Liver (tissue), 9 donors: ENCODE measurements around the gene DRG1. TPM values are rescaled to one million over a fixed set of nuclear protein-coding genes. Genes with fewer than 3 reads are reported as not detected.

Source experiments
- DNase-seq: peaks from one replicate; pipeline ENCODE4 v3.0.0-alpha.2; 2017; ENCODE audit warnings: low spot score
- H3K27ac ChIP-seq, 2 donors: one replicate each; pipeline ENCODE4 v1.7.0; 2013; ENCODE audit warnings: inconsistent platforms in 2 of 2, low read length in 2 of 2, control low read depth in 1 of 2, low read depth in 1 of 2, mild to moderate bottlenecking in 1 of 2
- H3K27me3 ChIP-seq, 4 donors: one replicate each; pipeline versions ENCODE4 v1.6.1 to v1.7.0; 2013; ENCODE audit warnings: low read length in 3 of 4, inconsistent platforms in 1 of 4, mild to moderate bottlenecking in 1 of 4, moderate library complexity in 1 of 4; ENCODE audit not compliant: control insufficient read depth in 4 of 4, insufficient read depth in 4 of 4
- H3K36me3 ChIP-seq, 4 donors: one replicate each; pipeline versions ENCODE4 v1.6.1 to v1.7.0; 2013; ENCODE audit warnings: low read length in 3 of 4, mild to moderate bottlenecking in 3 of 4, low read depth in 1 of 4, moderate library complexity in 1 of 4; ENCODE audit not compliant: control insufficient read depth in 4 of 4, insufficient read depth in 3 of 4
- H3K4me1 ChIP-seq, 4 donors: one replicate each; pipeline versions ENCODE4 v1.6.1 to v1.7.0; 2013; ENCODE audit warnings: low read length in 3 of 4, mild to moderate bottlenecking in 3 of 4, moderate library complexity in 1 of 4; ENCODE audit not compliant: control insufficient read depth in 4 of 4, insufficient read depth in 4 of 4
- H3K4me3 ChIP-seq, 3 donors: one replicate each; pipeline versions ENCODE4 v1.6.1 to v1.7.0; 2013; ENCODE audit warnings: low read length in 3 of 3, control low read depth in 1 of 3, low read depth in 1 of 3, mild to moderate bottlenecking in 1 of 3
- H3K9ac ChIP-seq, 2 donors: one replicate each; pipeline ENCODE4 v1.7.0; 2013; ENCODE audit warnings: low read length in 2 of 2, mild to moderate bottlenecking in 2 of 2, moderate library complexity in 2 of 2, control low read depth in 1 of 2, low read depth in 1 of 2
- H3K9me3 ChIP-seq, 4 donors: one replicate each; pipeline versions ENCODE4 v1.6.1 to v1.7.0; 2013; ENCODE audit warnings: low read length in 3 of 4; ENCODE audit not compliant: control insufficient read depth in 4 of 4
- ATF3 ChIP-seq: IDR thresholded peaks from 2 replicates; pipeline ENCODE4 v1.6.1; 2016; ENCODE audit warnings: antibody characterized with exemption
- CTCF ChIP-seq: fragments of 150-350 bp; IDR thresholded peaks from 2 replicates; pipeline ENCODE4 v1.5.1; 2017; ENCODE audit warnings: improper control_type of control experiment, low read depth, low read length; ENCODE audit not compliant: missing input control
- EGR1 ChIP-seq, 2 donors: IDR thresholded peaks; 2 replicates each; pipeline ENCODE4 v1.6.1; 2016 to 2018; ENCODE audit warnings: antibody characterized with exemption in 2 of 2, low read depth in 2 of 2
- FOXA1 ChIP-seq: IDR thresholded peaks from 2 replicates; pipeline ENCODE4 v1.6.1; 2016; ENCODE audit warnings: antibody characterized with exemption
- FOXA2 ChIP-seq: IDR thresholded peaks from 2 replicates; pipeline ENCODE4 v1.6.1; 2016; ENCODE audit warnings: antibody characterized with exemption
- GABPA ChIP-seq, 2 donors: IDR thresholded peaks in 1 of 2; conservative IDR thresholded peaks in 1 of 2; 2 replicates each; pipeline ENCODE4 v1.6.1; 2016; ENCODE audit warnings: antibody characterized with exemption in 2 of 2, mild to moderate bottlenecking in 1 of 2, moderate library complexity in 1 of 2
- HNF4A ChIP-seq, 2 donors: conservative IDR thresholded peaks; 2 replicates each; pipeline ENCODE4 v1.6.1; 2016; ENCODE audit warnings: antibody characterized with exemption in 2 of 2, mild to moderate bottlenecking in 2 of 2
- HNF4G ChIP-seq: IDR thresholded peaks from 2 replicates; pipeline ENCODE4 v1.6.1; 2016; ENCODE audit warnings: antibody characterized with exemption
- JUND ChIP-seq, 2 donors: IDR thresholded peaks; 2 replicates each; pipeline ENCODE4 v1.6.1; 2016; ENCODE audit warnings: antibody characterized with exemption in 2 of 2
- NR2F2 ChIP-seq: IDR thresholded peaks from 2 replicates; pipeline ENCODE4 v1.6.1; 2016; ENCODE audit warnings: antibody characterized with exemption
- RAD21 ChIP-seq, 2 donors: IDR thresholded peaks; 2 replicates each; pipeline ENCODE4 v1.6.1; 2016; ENCODE audit warnings: antibody characterized with exemption in 2 of 2, mild to moderate bottlenecking in 2 of 2
- RXRA ChIP-seq, 2 donors: IDR thresholded peaks; 2 replicates each; pipeline ENCODE4 v1.6.1; 2017 to 2018; ENCODE audit warnings: antibody characterized with exemption in 2 of 2, mild to moderate bottlenecking in 1 of 2
- SP1 ChIP-seq: IDR thresholded peaks from 2 replicates; pipeline ENCODE4 v1.6.1; 2018; ENCODE audit warnings: antibody characterized with exemption, mild to moderate bottlenecking
- TAF1 ChIP-seq: conservative IDR thresholded peaks from 2 replicates; pipeline ENCODE4 v1.6.1; 2016; ENCODE audit warnings: antibody characterized with exemption, mild to moderate bottlenecking
- YY1 ChIP-seq: IDR thresholded peaks from 2 replicates; pipeline ENCODE4 v1.6.1; 2016; ENCODE audit warnings: antibody characterized with exemption, mild to moderate bottlenecking
- WGBS: extraction: QIAGEN DNeasy Blood & Tissue Kit; methylation state at CpG from one replicate; pipeline ENCODE4 v1.1.7; 2013; 5-methylcytosine and 5-hydroxymethylcytosine counted together
- polyA plus RNA-seq, 2 donors: library from polyadenylated mRNA; stranded (reverse) in 1 of 2; unstranded in 1 of 2; fragments of 200-250 nt in 1 of 2; fragments of >200 nt in 1 of 2; fragmentation: Nextera tagmentation in 1 of 2; extraction: Ambion mirVana in 1 of 2; gene quantifications; one replicate each; pipeline versions ENCODE4 v1.2.1 to v1.2.3, GENCODE V29; 2013 to 2015
- total RNA-seq, 2 donors: library from RNA; depleted of rRNA; stranded (reverse); fragments of >200 nt; gene quantifications; one replicate each; pipeline ENCODE4 v1.2.3, GENCODE V29; 2014
- TF ChIP-seq, protein P1 (sequence below): IDR thresholded peaks from 2 replicates; pipeline ENCODE4 v1.6.1; 2016; ENCODE audit warnings: antibody characterized with exemption
- TF ChIP-seq, protein P2 (sequence below): IDR thresholded peaks from 2 replicates; pipeline ENCODE4 v1.6.1; 2016; ENCODE audit warnings: antibody characterized with exemption, mild to moderate bottlenecking
- TF ChIP-seq, protein P3 (sequence below): IDR thresholded peaks from 2 replicates; pipeline ENCODE4 v1.6.1; 2016; ENCODE audit warnings: antibody characterized with exemption
- donor health status: healthy.
- donor health status: healthy.
- donor health status: healthy.
- donor health status: healthy.
- donor health status: healthy.

Gene DRG1, protein sequence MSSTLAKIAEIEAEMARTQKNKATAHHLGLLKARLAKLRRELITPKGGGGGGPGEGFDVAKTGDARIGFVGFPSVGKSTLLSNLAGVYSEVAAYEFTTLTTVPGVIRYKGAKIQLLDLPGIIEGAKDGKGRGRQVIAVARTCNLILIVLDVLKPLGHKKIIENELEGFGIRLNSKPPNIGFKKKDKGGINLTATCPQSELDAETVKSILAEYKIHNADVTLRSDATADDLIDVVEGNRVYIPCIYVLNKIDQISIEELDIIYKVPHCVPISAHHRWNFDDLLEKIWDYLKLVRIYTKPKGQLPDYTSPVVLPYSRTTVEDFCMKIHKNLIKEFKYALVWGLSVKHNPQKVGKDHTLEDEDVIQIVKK
- total RNA-seq, result 10 to 100 TPM; 34.7 to 39.7 TPM
- polyA plus RNA-seq, result 10 to 100 TPM; 23.1 to 30.2 TPM

DNA sequence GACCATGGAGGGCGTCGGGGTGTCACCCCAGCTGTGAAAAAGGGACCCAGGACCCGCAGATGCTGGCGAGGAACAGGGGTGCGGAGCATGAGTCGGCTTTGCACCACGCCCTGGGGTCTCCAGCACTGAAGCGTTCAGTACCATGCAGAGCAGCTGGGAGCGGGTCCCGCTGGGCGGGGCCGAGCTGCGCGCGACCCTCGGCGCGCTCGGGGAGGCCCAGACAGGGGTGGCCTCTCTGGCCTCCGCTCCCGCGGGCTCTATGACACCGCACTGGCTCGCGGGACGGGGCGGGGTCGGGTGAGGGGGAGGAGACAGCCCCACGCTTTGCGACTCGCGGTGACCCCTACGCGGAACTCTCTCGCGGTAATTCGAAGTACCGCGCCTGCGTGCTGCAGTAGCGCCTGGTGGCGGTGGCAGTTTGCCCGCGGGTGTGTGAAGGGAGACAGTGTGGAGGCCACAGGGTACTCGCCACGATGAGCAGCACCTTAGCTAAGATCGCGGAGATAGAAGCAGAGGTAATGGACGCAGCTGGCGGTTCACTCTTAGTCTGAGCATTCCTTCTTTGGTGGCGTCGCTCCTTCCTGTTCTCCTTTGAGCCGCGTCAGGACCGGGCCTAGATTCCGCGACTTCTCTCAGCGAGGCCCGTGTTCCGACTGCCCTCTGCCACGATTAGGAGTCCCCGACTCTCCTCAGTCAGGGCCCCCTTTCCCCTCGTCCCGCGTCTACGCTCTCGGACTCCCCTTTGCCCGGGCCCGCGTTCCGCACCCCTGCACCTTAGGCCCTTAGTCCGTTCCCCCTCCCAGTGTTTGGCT is at the start of gene DRG1:
Gene DRG1 (plus strand): TSS at position 394 of the 812 bp plus-strand sequence. CDS start 80 bp downstream, at position 474.
- Histone ChIP-seq H3K4me1 (peaks cover 3 to 26% (median 20%) of the 10 kb centered on the region in 4 donors), H3K4me3 (peak within 1 kb of the TSS; percentile 83 to 96 (median 91)), H3K9me3 (no peaks in the 10 kb centered on the region), H3K9ac (peak within 1 kb of the TSS; percentile 87 to 100), H3K27ac (peak within 1 kb of the TSS; percentile 74 to 85), H3K36me3 (peaks cover 2 to 14% (median 12%) of the 10 kb centered on the region in 4 donors), H3K27me3 (no peaks in the 10 kb centered on the region)
- under 1% methylated on average over 72 of the region's 72 CpGs for WGBS
- peak; percentile 96 for DNase-seq
- peak; percentile 67 for TF ChIP-seq NR2F2
- peak; percentile 59 for TF ChIP-seq SP1
- TF ChIP-seq, protein P1, sequence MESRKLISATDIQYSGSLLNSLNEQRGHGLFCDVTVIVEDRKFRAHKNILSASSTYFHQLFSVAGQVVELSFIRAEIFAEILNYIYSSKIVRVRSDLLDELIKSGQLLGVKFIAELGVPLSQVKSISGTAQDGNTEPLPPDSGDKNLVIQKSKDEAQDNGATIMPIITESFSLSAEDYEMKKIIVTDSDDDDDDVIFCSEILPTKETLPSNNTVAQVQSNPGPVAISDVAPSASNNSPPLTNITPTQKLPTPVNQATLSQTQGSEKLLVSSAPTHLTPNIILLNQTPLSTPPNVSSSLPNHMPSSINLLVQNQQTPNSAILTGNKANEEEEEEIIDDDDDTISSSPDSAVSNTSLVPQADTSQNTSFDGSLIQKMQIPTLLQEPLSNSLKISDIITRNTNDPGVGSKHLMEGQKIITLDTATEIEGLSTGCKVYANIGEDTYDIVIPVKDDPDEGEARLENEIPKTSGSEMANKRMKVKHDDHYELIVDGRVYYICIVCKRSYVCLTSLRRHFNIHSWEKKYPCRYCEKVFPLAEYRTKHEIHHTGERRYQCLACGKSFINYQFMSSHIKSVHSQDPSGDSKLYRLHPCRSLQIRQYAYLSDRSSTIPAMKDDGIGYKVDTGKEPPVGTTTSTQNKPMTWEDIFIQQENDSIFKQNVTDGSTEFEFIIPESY, result peak; percentile 99
- no peak for TF ChIP-seq ATF3
- peak; percentile 75 to 82 for TF ChIP-seq RXRA (IDR thresholded peaks at IDR 0.05)
- TF ChIP-seq FOXA1, result no peak
- TF ChIP-seq, protein P2, sequence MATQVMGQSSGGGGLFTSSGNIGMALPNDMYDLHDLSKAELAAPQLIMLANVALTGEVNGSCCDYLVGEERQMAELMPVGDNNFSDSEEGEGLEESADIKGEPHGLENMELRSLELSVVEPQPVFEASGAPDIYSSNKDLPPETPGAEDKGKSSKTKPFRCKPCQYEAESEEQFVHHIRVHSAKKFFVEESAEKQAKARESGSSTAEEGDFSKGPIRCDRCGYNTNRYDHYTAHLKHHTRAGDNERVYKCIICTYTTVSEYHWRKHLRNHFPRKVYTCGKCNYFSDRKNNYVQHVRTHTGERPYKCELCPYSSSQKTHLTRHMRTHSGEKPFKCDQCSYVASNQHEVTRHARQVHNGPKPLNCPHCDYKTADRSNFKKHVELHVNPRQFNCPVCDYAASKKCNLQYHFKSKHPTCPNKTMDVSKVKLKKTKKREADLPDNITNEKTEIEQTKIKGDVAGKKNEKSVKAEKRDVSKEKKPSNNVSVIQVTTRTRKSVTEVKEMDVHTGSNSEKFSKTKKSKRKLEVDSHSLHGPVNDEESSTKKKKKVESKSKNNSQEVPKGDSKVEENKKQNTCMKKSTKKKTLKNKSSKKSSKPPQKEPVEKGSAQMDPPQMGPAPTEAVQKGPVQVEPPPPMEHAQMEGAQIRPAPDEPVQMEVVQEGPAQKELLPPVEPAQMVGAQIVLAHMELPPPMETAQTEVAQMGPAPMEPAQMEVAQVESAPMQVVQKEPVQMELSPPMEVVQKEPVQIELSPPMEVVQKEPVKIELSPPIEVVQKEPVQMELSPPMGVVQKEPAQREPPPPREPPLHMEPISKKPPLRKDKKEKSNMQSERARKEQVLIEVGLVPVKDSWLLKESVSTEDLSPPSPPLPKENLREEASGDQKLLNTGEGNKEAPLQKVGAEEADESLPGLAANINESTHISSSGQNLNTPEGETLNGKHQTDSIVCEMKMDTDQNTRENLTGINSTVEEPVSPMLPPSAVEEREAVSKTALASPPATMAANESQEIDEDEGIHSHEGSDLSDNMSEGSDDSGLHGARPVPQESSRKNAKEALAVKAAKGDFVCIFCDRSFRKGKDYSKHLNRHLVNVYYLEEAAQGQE, result no peak
- no peak for TF ChIP-seq FOXA2
- TF ChIP-seq JUND (IDR thresholded peaks at IDR 0.05), result no peak
- peak; percentile 46 to 53 for TF ChIP-seq RAD21 (IDR thresholded peaks at IDR 0.05)
- no peak for TF ChIP-seq CTCF
- no peak for TF ChIP-seq GABPA (IDR thresholded peaks at IDR 0.05 in 1 of 2, conservative IDR thresholded peaks at IDR 0.05 in 1 of 2)
- no peak for TF ChIP-seq TAF1
- TF ChIP-seq HNF4A (conservative IDR thresholded peaks at IDR 0.05), result no peak
- TF ChIP-seq YY1, result peak; percentile 49
- no peak for TF ChIP-seq EGR1 (IDR thresholded peaks at IDR 0.05; ENCODE audit: low read depth in 2 of 2)
- no peak for TF ChIP-seq HNF4G
- TF ChIP-seq, protein P3, sequence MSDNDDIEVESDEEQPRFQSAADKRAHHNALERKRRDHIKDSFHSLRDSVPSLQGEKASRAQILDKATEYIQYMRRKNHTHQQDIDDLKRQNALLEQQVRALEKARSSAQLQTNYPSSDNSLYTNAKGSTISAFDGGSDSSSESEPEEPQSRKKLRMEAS, result peak; percentile 59
